HG02623 (cell line): Measurements from ENCODE around the gene RFC2.

Experiments used
- ATAC-seq: cut with Tn5 transposase; IDR thresholded peaks from one replicate; pipeline ENCODE4 v1.9.1; 2021; ENCODE audit warnings: moderate library complexity; ENCODE audit not compliant: unreplicated experiment

RFC2 gene

GRCh38 chr7:74254129-74254857, at the start of gene RFC2:
RFC2 (minus strand) TSS chr7:74254399; CDS start chr7:74254383, 16 bp downstream.
- peak; percentile 94 for ATAC-seq

GRCh38 chr7:74302745-74303221, 48.6 kb upstream of the RFC2 start:
- no peak for ATAC-seq

GRCh38 chr7:74300926-74301325, 46.7 kb upstream of the RFC2 start:
- no peak for ATAC-seq

GRCh38 chr7:74299401-74299800, 45.2 kb upstream of the RFC2 start:
- ATAC-seq, result no peak

GRCh38 chr7:74297516-74298233, 43.5 kb upstream of the RFC2 start:
- no peak for ATAC-seq

- no peak for ATAC-seq
Observed at GRCh38 chr7:74294191-74294998, 40.2 kb upstream of the RFC2 start.

GRCh38 chr7:74293577-74293908, 39.3 kb upstream of the RFC2 start:
- no peak for ATAC-seq

- ATAC-seq, result no peak
Observed at GRCh38 chr7:74292757-74293576, 38.8 kb upstream of the RFC2 start.

- ATAC-seq, result no peak
Observed at GRCh38 chr7:74291535-74291934, 37.3 kb upstream of the RFC2 start.

- ATAC-seq, result no peak
Observed at GRCh38 chr7:74290981-74291441, 36.8 kb upstream of the RFC2 start.

GRCh38 chr7:74290553-74290950, 36.4 kb upstream of the RFC2 start:
- ATAC-seq, result no peak

GRCh38 chr7:74289659-74290552, 35.7 kb upstream of the RFC2 start:
- no peak for ATAC-seq

GRCh38 chr7:74289018-74289658, 34.9 kb upstream of the RFC2 start, which contains the start of gene CLIP2:
CLIP2 (plus strand) TSS chr7:74289407; CDS start chr7:74317547, 28,140 bp downstream.
- ATAC-seq, result peak; percentile 21

- no peak for ATAC-seq
Observed at GRCh38 chr7:74288034-74288881, 34.1 kb upstream of the RFC2 start.

GRCh38 chr7:74287303-74288033, 33.3 kb upstream of the RFC2 start:
- ATAC-seq, result no peak

- no peak for ATAC-seq
Observed at GRCh38 chr7:74286131-74286530, 31.9 kb upstream of the RFC2 start.

GRCh38 chr7:74284781-74285259, 30.6 kb upstream of the RFC2 start:
- no peak for ATAC-seq
